ENCODE results near the gene SYK.
A peak's percentile ranks its signal among the peaks of the same experiment; 100 is the strongest.

The SYK gene

DNA sequence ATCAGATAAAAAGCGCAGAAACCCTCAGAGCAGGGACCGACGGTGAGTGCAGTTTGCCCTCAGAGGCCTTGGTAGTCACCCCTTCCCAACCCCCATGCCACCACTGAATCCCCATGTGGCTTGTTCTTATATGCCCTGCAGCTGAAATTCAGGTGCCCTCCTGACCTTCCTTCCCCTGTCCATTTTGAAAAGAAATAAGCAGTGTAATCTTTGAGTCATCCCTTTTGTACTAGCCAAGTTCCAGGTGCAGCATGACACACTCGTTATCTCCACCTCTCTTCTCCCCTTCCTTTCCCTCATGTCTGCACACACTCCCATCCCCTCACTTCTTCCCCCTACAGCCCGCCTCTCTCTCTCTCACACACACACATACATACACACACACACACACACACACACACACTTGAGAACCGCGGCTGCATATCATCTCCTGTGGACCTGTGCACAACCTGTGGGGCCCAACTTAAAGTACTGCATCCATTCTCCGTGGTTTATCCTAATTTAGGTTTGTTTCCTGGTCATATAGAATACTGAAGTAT lies 53.1 kb downstream of the SYK start:
- DNase-seq: no peak

DNA sequence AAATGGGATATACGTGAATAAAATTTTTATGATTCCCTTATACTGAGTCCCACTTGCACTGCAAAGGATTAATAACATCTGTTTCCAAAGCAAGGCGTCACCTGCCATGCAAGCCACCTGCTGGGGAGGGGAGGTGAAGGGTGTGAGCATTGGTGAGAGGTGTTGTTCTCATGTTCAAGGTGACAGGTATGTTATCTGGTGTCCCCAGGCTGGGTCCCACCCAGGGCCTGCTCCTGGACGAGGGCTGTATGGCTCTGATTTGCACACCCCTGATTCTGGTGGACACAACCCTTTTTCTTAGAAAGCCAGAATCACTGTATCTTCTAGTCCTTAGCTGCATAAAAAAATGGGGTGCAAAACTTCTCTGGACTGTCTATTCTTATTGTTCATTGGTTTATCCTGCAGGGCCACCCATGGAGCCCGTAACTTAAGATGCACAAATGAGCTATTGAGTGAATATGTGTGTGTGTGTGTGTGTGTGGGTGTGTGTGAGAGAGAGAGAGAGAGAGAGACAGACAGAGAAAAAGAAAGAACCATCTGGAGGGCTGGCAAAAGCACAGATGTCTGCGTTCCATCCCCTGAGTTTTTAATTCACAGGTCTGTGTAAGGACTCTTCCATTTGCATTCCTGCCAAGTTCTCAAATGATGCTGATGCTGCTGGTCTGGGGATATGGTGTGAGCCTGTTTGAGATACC lies 53.7 kb downstream of the SYK start:
- DNase-seq: no peak

DNA sequence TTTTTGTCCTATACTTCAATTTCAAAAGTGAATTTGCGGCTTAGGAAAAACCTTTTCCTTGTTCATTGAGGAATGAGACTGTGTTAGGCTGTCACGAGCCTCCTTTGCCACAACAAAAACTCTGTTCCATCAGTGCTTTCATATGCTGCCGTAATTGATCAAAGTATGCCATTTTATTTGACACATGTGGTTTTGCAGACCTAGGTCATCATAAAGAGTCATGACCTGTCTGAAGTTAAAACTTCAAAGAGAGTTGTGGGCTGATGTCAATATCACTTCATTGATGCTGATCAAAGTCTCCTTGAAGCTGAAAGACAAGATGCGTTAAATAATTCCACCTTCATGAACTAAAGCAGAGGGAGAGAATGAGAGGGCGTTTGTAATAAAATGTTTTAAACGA lies 55.5 kb downstream of the SYK start:
- no peak for DNase-seq

DNA sequence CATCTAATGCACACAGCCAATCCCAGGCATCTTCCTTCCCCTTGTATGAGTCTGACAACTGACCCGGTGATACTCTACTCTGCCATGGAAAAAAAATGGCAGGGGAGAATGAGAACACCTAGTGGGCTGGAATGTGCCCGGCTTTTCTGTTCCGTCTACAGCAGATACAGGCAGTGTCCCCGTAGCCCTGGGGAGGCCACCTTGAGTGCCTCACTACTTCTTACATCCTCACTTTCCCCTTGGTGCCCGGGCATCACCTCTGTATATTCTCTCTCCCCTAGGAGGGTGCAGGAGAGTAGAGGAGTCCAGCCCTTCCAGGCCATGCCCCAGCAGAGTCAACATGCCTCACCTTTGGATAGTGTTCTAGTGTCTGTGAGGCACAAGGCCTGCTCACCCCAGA lies 56.2 kb downstream of the SYK start:
- no peak for DNase-seq

DNA sequence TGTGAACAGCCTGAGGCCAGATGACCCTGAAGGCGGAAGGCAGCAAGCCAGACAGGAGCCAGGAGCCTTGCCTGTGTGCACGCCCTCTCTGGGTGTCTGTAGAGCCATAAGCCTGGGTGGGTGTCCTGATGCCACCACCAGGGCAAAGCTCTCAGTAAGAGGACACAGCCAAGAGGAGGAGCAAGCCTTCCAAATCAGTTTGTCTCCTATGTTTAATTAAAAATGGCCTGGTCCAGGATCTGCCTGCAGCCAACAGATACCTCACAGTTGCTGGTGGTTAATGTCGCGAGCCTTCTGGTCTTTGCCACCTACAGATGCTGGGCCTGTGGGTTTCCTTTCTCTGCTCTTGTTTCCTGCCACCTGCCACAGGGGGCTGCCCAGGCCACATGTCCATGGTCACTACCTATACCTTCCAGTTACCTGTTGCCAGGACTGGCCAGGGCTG lies 56.9 kb downstream of the SYK start:
- no peak for DNase-seq

DNA sequence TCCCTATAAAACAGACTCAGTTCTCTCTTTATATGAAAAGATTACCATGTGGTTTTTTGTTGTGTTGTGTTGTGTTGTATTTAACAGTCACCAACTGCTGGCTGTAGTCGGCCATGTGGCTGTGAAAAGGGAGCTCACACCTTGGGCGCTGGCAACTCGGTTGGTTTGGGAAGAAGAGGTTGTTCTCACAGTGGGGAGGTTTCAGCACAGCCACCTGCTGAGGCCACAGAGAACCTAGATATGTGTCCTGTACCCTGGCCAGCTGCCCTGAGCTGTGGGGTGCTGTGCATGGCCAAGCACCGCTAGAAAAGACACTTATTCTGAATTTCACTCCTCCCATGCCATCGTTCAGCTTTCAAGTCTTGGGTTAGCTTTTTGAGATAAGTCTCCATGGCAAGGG lies 58.8 kb downstream of the SYK start:
- DNase-seq: no peak

DNA sequence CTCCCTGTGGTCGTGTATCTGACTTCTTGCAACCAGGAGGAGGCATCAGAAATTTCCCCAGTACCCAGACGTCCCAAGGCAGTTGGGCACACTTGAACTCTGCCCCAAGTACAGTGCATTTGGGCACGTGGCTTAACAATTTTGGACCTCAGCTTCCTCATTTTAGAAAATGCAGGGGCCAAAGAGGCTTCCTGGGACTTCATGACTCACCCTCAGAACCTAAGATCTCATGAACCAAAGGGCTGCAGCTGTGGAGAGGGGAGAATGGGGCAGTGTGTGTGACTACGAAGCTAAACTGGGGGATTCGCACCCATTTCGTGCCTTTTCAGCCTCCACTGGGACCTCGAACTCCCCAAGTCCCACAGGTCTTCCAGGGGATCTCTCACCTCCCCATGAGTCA lies 59.2 kb downstream of the SYK start:
- peak in 1 of 2 donors; percentile 17 for DNase-seq

DNA sequence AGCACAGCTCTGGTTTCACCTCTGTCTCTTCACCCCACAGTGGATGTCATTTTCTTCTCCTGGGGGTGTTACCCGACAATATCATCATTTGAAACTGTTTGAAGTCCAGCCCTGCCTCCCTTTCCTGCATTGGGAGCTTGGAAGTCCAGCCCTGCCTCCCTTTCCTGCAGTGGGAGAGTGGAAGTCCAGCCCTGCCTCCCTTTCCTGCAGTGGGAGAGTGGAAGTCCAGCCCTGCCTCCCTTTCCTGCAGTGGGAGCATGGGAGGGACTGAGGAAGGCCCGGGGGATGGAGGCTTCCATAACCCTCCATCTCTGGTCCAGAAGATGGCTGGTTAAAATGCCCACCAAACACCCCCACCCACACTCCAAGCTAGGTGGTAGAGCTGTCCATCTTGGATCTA lies 59.8 kb downstream of the SYK start:
- DNase-seq: no peak

DNA sequence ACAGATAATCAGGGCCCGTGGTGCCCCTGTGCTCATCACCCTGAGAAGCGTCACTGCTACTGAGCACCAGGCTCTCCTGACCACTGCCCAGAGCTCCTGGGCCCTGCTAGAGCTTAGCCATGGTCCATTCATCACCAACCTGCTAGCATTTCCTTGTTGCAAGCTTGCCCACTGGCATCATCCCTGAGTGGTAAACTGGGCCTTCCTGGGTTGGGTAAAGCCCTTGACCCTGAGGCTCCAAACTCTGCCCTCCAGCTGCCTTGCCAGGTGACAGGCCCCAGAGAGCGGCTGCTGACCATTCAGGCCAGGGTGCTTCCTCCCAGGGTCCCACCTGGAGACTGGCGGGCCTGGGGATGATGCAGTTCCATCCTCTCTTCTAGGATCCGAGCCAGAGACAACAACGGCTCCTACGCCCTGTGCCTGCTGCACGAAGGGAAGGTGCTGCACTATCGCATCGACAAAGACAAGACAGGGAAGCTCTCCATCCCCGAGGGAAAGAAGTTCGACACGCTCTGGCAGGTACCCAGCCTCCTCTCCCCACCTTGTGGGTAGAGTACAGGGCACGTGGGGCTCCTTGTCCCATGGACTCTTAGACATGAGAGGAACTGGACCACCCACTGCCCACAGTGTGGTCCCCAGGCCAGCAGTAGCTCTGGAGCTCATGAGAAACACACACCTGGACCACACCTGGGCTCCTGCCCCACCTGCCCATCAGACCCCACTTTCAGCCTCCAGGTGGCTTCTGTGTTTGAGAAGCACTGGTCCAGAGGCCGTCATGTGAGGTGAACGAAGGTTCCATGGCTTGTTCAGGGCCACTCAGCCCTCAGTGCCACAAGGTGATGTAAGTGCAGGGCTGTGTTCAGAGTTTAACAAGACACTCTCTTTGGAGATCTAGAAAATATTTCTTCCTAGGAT lies 60.5 kb downstream of the SYK start:
- DNase-seq: no peak

DNA sequence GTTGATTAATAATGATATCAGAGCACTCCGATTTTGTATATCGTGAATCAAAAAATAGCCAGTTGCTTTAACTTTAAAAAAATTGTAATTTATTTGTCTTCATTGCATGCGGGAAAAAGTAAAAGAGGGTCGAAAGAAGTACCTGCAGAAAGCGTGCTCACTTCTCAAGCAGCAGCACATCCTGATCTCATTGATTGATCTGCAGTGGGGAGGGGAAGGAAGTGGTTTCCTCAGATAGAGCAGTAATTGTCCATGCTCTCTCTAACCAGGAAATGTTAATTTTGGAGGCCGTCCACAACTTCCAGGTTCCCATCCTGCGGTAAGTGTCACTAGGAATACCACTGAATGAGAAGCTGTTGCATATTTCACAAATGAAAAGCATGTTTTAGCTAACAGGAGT lies 63.2 kb downstream of the SYK start:
- no peak for DNase-seq

DNA sequence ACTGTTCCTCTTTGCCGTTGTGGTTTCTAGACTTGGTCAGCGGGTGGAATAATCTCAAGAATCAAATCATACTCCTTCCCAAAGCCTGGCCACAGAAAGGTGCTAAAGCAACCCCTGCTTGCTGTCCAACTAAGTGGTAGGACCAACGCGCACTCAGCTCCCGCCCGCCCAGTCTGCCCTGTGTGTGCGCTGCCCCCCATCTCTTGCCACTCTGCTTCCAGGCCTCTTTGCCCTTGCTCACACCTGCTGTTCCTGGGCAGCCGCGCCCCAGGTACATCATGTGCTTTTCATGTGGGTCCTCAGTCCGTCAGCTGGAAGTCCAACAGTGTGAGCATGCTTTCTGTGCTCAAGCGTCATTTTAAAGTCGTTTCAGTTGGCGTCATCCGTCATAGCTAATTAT lies 65.5 kb downstream of the SYK start:
- no peak for DNase-seq

DNA sequence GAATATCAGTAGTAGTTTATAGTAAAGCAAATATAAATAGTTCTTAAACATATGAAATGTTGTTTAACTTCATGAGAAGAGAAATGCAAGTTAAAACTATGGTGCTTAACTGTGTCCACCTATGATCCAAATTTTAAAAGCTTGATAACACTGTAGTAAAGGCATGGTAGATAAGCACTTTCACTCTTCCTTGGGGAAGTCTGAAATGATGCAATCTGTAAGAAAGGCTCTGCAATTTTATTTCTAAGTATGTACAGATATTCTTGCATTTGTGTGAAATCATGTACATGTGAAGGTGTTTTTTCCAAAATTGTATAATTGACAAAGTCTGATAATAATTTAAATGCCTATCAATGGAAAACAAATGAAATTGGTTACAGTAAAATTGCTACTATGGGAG lies 66.9 kb downstream of the SYK start:
- no peak for DNase-seq

DNA sequence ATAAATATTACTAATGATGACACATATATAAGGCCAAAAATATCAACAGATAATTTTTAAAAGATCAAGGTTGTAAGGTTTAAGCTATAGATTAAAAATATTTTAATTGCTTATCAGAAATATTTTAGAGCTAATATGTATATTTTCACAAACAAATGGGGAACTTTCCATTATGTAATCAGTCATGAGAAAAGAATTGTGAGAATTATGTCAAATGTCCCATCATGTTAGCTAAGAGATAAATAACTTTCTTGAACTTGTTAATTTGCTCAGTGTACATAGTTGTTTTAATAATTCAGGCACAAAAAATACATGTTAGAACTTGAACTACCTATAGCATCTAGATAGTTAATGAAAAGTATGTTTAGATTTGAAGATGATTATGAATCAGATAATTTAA lies 67.7 kb downstream of the SYK start:
- no peak for DNase-seq

DNA sequence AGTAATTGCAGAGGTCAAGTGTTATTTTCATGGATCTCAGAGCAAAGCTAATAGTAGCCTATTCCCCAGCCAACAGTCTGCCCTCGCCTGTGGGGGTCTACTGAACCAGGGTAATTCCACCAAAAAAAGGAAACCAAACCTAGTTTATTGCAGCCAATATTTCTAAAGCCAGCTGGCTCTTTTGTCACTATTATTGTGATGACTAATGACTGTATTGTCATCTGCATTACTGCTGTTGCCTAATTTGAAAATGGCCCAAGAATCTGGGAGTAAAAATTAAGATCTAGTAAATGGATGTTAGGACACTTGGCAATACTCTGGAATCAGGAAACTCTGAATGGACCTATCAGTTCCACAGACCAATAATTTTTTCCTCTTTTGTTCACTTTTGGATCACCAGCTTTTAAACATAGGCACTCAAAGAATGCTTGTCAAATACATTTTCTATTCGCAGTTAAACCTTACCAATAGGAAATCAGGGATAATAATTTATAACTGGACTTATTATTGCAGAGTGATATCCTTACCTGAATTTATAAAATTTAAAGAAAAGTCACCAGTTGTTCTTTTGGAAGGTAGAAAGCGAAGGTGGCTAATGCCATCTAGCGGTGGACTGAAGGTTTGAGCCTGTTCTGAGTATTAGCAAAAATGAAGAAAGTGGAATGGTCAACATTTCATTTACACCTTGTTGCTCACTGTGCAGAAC lies 69.2 kb downstream of the SYK start:
- DNase-seq: peak in 1 of 2 donors; percentile 37

DNA sequence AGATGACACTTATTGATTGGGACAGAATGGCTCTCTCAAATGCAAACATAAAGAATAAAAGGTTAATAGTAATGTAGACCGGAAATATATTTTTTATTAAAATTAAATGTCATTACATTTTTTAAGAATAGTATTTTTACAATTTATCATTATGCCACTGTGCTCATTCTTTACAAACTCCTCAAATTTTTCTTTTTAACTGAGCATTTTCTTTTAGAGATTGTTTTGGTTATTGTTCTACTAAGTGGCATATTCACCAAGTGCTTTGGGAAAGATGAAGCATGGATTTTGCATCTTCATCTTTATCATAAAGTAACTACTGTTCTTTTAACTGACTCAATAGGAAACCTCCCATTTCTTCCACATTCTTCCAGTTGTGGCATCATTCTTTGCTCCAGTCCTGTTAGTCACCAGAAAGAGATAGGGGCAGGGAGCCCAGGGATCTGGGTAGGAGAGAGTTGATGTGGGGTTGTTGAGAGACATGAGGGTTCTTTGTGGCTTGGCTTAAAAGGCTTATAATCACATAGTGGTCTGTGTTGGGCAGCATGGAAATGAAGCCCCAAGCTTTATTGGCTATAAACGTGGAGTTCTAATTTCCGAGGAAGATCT lies 69.8 kb downstream of the SYK start:
- no peak for DNase-seq

DNA sequence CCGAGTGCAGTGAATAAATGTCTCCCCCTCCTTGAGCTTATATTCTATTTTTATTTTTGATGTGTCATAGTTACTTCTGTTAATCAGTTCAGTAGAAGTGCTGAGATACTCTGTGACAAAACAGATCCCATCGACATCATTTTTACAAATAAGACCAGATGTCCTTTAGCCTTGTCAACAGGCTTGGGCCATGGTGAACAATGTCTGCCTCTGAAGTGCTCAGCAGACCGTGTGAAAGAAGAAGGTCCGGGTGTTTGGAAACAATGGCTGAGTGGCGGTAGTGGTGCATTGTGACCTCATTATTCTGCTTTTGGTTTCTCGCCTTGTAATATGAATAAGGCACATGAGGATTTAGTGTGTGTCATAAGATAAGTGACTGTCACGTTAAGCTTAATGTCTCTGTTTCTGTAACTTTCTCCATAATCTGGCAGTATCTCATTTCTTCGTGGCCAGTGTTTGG lies 71.2 kb downstream of the SYK start:
- DNase-seq: no peak

DNA sequence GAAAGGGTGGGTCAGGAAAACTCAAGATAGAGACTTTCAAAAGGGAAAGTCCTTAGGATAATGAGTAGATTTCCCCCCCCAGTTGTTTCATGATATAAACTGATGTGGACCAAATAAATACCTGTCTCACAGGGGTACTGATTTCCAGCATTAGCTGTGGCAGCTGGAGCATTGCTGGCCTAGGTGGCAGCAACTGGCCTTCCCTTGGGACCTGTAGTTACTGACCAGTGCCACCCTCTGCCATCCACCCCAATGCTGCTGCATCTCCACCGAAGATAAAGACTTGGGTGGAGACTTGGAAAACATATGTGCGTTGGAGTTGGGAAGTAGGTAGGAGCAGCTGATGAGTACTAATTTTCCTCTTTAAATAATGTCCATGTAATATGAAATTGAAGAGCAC lies 71.8 kb downstream of the SYK start:
- no peak for DNase-seq

DNA sequence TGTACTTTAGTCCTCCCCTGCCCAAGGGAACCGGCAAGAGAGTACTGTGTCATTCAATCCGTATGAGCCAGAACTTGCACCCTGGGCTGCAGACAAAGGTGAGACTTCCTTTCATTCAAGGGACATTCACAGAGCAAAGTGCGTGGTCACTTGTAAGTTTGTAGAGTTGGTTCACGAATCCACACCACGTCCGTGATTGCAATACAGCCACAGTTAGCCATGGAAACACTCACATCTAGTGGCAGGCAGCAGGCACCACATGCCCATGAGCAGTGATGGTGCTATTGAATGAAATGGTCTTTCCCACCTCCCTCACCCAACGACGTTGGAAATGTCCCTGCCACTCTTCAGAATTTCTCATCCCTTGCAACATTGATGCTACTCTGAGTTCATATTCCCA lies 72.6 kb downstream of the SYK start:
- DNase-seq: no peak

DNA sequence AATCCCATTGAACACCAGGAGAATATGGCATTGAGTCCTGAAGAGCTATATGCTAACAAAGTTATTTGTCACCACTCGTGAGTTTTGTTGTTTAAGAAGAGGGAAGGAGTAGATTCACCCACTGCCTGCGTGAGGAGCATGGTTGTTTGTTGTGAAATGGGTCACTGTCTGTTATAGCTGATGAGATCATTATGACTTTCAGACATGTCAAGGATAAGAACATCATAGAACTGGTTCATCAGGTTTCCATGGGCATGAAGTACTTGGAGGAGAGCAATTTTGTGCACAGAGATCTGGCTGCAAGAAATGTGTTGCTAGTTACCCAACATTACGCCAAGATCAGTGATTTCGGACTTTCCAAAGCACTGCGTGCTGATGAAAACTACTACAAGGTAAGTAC lies 76.9 kb downstream of the SYK start:
- DNase-seq: no peak

DNA sequence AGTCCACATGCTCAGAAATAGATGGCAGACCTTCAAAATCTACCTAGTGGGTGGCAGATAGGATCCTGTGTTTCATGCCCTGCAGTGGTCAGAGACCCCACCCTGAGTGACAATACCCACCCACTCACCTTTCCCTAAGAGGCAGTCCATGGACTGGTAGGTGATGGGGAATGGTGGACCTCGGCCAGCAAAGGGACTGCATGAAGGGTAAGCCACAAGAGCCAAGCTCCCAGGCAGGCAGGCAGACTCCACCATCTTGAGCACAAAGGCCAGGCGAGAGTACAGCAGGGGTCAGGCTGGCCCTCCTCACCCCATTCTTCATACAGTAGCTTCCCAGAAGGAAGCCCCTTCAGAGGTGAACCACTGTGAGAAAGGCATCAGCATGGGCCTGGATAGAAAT lies 78.4 kb downstream of the SYK start:
- DNase-seq: no peak

DNA sequence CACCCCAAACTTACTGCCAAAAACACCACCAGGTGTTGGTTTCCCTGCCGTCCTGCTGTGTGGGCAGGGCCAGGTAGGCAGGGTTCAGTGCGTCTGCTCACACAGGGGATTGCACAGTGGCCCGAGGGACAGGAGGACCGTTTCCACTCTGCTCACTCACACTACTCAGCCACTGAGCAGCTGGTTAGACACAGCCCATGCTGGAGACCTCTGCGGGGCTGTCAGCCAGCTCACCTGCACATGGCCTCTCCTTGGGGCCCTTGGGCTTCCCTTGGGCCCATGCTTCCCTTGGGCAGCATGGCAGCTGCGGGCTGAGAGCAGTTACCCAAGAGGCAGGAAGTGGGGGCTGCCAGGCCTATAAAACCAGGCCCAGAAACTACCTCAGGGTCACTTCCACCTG lies 79.0 kb downstream of the SYK start:
- no peak for DNase-seq

DNA sequence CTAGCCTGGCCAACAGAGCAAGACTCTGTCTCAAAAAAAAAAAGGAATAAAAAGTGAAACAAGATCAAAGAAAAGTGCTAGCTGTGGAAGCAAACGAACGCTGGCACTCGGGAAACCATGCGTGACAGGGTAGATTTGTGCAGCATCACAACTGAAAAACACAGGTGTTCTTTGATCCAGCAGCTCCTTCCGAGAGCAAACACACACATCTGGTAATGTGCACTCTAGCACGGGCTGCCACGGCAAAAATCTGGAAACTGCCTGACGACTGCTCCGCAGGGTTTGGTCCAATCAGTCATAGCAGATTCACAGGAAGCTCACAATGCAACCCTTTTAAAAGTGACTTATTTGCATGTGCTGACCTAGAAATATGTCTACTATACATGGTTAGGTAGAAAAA lies 80.0 kb downstream of the SYK start:
- DNase-seq: no peak

DNA sequence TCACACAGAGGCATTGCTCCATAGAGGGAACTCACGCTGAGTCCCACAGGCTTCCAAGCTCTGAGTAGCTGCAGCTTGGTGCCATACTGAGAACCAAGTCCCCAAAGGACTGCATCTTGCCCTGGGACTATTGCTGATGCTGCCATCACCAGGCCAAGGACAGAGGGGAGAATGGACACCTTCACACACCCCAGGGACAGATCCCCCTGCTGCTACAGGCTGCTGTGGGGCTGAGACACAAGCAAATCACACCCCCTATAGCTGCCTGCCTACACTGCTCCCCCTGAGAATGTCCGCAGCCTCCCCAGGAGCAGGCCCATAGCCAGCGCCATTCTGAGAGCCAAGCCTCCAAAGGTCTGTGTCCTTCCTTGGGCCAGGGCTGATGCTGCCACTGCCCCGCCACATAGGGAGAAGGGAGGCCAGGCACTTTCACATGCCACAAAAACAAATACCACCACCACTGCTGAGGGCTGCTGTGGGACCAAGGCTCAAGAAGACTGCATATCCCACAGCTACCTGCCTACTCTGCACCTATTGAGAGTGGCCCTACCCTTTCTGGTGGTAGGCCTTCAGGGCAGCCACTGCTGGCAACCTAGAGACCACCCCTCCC lies 81.5 kb downstream of the SYK start:
- no peak for DNase-seq

All from bone marrow (tissue), 2 donors.